K562 (cell line): ENCODE data around the gene CCNY. TPM values are rescaled to one million over a fixed set of nuclear protein-coding genes. Genes with fewer than 3 reads are reported as not detected.

ENCODE experiments used
- CC2D1A ChIP-seq: fragments of 450-650 bp; IDR thresholded peaks from 2 replicates; pipeline ENCODE4 v1.6.1; 2017; ENCODE audit warnings: mild to moderate bottlenecking
- GATAD2A ChIP-seq: fragments of 450-650 bp; IDR thresholded peaks from 2 replicates; pipeline ENCODE4 v1.6.1; 2017
- HNRNPK ChIP-seq: fragments of 200-400 bp; formaldehyde crosslinking; IDR thresholded peaks from one replicate; pipeline ENCODE4 v1.6.1; 2018; ENCODE audit warnings: mild to moderate bottlenecking, low read depth, low read length; ENCODE audit not compliant: poor library complexity, severe bottlenecking
- JUND ChIP-seq, 2 experiments: IDR thresholded peaks; 2 replicates in 1 of 2; 3 replicates in 1 of 2; pipeline ENCODE4 v1.6.1; 2011; ENCODE audit warnings: borderline replicate concordance in 2 of 2, low read depth in 2 of 2, low read length in 2 of 2, improper control_type of control experiment in 1 of 2, missing biosample characterization in 1 of 2, missing genetic modification characterization in 1 of 2, missing genetic modification reagents in 1 of 2
- KLF13 ChIP-seq: fragments of 450-650 bp; IDR thresholded peaks from 2 replicates; pipeline ENCODE4 v1.6.1; 2016; ENCODE audit warnings: missing genetic modification characterization, low read depth, mild to moderate bottlenecking, missing compliant biosample characterization, moderate library complexity, borderline replicate concordance
- NR4A1 ChIP-seq, 2 experiments: fragments of 250-450 bp in 1 of 2; fragments of 450-650 bp in 1 of 2; sonication (Bioruptor Pico) in 1 of 2; IDR thresholded peaks; 2 replicates each; pipeline versions ENCODE4 v1.4.0 to v1.6.1; 2016 to 2020; ENCODE audit warnings: mild to moderate bottlenecking in 2 of 2, missing compliant biosample characterization in 1 of 2, missing genetic modification characterization in 1 of 2, moderate library complexity in 1 of 2
- SMARCE1 ChIP-seq: fragments of 450-650 bp; IDR thresholded peaks from 2 replicates; pipeline ENCODE4 v1.7.1; 2016; ENCODE audit warnings: mild to moderate bottlenecking
- XRCC4 ChIP-seq: IDR thresholded peaks from one replicate; pipeline ENCODE4 v1.6.1; 2011; ENCODE audit not compliant: insufficient read depth, insufficient read length; ENCODE audit errors: extremely low read depth
- ZMIZ1 ChIP-seq, 2 experiments: fragments of 150-350 bp in 1 of 2; IDR thresholded peaks; 2 replicates each; pipeline ENCODE4 v1.6.1; 2012 to 2016; ENCODE audit warnings: low read depth in 2 of 2, low read length in 2 of 2, mild to moderate bottlenecking in 1 of 2, moderate library complexity in 1 of 2
- ZNF212 ChIP-seq: fragments of 450-650 bp; formaldehyde crosslinking; IDR thresholded peaks from 2 replicates; pipeline ENCODE4 v1.4.0; 2020; ENCODE audit warnings: mild to moderate bottlenecking
- polyA plus RNA-seq, 8 experiments: library from polyadenylated mRNA; depleted of rRNA in 4 of 8; stranded (reverse) in 5 of 8; unstranded in 3 of 8; fragments of >200 nt; fragmentation: Nextera tagmentation in 2 of 8; fragmentation: Illumina TruSeq in 1 of 8; extraction: Ambion mirVana in 2 of 8; extraction: Trizol in 1 of 8; gene quantifications; 2 replicates each; pipeline versions ENCODE4 v1.2.1 to v1.2.3, GENCODE V29; 2011 to 2014; ENCODE audit warnings: inconsistent platforms in 1 of 8, missing spikeins in 1 of 8
- total RNA-seq, 7 experiments: library from RNA; depleted of rRNA in 6 of 7; stranded (reverse); fragments of >200 nt in 6 of 7; fragmentation: Illumina TruSeq in 2 of 7; extraction: Trizol in 2 of 7; gene quantifications; 2 replicates each; pipeline versions ENCODE4 v1.2.1 to v1.2.3, GENCODE V29; 2011 to 2021; ENCODE audit warnings: low replicate concordance in 1 of 7
- TF ChIP-seq, protein P1 (sequence below): fragments of 450-650 bp; formaldehyde crosslinking; IDR thresholded peaks from 2 replicates; pipeline ENCODE4 v1.4.0; 2020; ENCODE audit warnings: mild to moderate bottlenecking, moderate library complexity
- TF ChIP-seq, protein P2 (sequence below): fragments of 450-650 bp; IDR thresholded peaks from 2 replicates; pipeline ENCODE4 v1.6.1; 2016; ENCODE audit warnings: low read depth

Gene CCNY
- total and polyA plus RNA-seq, 9 of the 15 experiments (the other 6 are each of a cell fraction or from before 2014, with no cell fraction given): 8.4 to 109 (median 38.6) TPM

DNA sequence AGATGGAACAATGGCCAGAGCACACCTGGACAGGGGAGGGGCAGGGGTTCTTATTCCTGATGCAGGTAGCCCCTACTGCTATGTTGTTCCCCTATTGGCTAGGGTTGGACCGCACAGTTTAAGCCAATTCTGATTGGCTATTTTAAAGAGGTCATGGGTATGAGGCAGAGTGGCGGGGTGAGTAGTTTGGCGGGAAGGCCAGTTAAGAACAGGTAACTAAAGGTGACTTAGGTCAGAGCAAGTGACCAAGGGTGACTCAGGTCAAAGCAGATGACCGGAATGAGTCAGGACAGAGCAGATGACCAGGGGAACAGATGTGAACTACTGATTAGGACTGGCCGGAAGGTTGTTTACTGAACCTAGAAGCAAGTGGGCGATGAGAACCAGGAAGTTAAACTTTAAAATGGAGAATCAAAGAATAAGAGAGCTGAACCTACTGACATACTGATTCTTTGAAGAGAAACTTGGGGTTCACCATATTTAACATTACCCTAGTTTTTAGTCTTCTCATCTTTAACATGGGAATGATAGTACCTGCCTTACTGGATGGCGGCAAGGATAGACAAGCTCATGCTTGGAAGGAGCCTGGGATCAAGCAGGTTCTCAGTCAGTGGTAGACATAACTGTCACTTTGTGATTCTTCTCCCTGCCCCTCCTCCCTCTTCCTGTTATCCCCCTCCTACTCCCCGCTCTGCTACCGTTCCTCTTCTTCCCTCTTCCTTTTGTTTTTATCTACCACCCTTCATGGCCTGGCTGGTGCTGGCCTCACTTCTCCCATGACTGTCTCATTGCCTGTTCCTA lies 55.0 kb downstream of the CCNY start (continued):
- TF ChIP-seq, protein P1, sequence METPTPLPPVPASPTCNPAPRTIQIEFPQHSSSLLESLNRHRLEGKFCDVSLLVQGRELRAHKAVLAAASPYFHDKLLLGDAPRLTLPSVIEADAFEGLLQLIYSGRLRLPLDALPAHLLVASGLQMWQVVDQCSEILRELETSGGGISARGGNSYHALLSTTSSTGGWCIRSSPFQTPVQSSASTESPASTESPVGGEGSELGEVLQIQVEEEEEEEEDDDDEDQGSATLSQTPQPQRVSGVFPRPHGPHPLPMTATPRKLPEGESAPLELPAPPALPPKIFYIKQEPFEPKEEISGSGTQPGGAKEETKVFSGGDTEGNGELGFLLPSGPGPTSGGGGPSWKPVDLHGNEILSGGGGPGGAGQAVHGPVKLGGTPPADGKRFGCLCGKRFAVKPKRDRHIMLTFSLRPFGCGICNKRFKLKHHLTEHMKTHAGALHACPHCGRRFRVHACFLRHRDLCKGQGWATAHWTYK: 0 out of 2 replicates have a peak, but pooled peaks have one; percentile 10
- TF ChIP-seq SMARCE1 (peak; percentile 97), ZMIZ1 (IDR thresholded peaks at IDR 0.05; ENCODE audit: low read depth in 2 of 2, low read length in 2 of 2) (peak in 1 of 2 experiments; percentile 80; a peak in 2 of 4 replicates), NR4A1 (CRISPR knock-in tag; IDR thresholded peaks at IDR 0.05) (no peak), NR4A1 (tag; IDR thresholded peaks at IDR 0.05) (peak; percentile 60), XRCC4 (no peak), HNRNPK (no peak), JUND (IDR thresholded peaks at IDR 0.05; ENCODE audit: borderline replicate concordance, low read depth, low read length) (peak; percentile 94), JUND (tag; IDR thresholded peaks at IDR 0.05; ENCODE audit: borderline replicate concordance, low read depth, low read length) (peak; percentile 91; the same call in 2 of the 3 replicates), KLF13 (tag) (0 out of 2 replicates have a peak, but pooled peaks have one; percentile 25), ZNF212 (CRISPR knock-in tag) (0 out of 2 replicates have a peak, but pooled peaks have one; percentile 45), CC2D1A (peak; percentile 94), GATAD2A (peak; percentile 37; the same call in 1 of the 2 replicates)
- TF ChIP-seq, protein P2, sequence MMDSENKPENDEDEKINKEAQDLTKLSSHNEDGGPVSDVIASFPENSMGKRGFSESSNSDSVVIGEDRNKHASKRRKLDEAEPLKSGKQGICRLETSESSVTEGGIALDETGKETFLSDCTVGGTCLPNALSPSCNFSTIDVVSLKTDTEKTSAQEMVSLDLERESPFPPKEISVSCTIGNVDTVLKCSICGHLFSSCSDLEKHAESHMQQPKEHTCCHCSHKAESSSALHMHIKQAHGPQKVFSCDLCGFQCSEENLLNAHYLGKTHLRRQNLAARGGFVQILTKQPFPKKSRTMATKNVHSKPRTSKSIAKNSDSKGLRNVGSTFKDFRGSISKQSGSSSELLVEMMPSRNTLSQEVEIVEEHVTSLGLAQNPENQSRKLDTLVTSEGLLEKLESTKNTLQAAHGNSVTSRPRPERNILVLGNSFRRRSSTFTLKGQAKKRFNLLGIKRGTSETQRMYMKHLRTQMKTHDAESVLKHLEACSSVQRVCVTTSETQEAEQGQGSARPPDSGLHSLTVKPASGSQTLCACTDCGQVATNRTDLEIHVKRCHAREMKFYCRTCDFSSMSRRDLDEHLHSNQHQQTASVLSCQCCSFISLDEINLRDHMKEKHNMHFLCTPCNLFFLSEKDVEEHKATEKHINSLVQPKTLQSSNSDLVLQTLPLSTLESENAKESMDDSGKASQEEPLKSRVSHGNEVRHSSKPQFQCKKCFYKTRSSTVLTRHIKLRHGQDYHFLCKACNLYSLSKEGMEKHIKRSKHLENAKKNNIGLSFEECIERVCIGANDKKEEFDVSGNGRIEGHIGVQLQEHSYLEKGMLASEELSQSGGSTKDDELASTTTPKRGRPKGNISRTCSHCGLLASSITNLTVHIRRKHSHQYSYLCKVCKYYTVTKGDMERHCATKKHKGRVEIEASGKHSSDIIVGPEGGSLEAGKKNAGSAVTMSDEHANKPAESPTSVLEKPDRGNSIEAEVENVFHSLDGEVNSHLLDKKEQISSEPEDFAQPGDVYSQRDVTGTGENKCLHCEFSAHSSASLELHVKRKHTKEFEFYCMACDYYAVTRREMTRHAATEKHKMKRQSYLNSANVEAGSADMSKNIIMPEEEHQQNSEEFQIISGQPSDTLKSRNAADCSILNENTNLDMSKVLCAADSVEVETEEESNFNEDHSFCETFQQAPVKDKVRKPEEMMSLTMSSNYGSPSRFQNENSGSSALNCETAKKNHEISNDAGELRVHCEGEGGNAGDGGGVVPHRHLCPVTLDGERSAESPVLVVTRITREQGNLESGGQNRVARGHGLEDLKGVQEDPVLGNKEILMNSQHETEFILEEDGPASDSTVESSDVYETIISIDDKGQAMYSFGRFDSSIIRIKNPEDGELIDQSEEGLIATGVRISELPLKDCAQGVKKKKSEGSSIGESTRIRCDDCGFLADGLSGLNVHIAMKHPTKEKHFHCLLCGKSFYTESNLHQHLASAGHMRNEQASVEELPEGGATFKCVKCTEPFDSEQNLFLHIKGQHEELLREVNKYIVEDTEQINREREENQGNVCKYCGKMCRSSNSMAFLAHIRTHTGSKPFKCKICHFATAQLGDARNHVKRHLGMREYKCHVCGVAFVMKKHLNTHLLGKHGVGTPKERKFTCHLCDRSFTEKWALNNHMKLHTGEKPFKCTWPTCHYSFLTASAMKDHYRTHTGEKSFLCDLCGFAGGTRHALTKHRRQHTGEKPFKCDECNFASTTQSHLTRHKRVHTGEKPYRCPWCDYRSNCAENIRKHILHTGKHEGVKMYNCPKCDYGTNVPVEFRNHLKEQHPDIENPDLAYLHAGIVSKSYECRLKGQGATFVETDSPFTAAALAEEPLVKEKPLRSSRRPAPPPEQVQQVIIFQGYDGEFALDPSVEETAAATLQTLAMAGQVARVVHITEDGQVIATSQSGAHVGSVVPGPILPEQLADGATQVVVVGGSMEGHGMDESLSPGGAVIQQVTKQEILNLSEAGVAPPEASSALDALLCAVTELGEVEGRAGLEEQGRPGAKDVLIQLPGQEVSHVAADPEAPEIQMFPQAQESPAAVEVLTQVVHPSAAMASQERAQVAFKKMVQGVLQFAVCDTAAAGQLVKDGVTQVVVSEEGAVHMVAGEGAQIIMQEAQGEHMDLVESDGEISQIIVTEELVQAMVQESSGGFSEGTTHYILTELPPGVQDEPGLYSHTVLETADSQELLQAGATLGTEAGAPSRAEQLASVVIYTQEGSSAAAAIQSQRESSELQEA: no peak
